CD4-positive, alpha-beta T cell treated with Interleukin-17A for 1 hour (primary cell): ENCODE measurements around the gene KRT8.
"Not testable (repeated sequence)": the region's sequence is repeated elsewhere in the genome, so short reads cannot be mapped to it uniquely, and the experiment has no call there.

Experiments
- DNase-seq: peaks from one replicate; pipeline ENCODE4 v3.0.0-alpha.2; 2020

KRT8 gene

GRCh38 chr12:52901715-52902541 lies 2.9 kb downstream of the KRT8 start:
- no peak for DNase-seq

GRCh38 chr12:52900896-52901714 lies 3.8 kb downstream of the KRT8 start:
- DNase-seq, result no peak

GRCh38 chr12:52900166-52900895 lies 4.5 kb downstream of the KRT8 start:
- DNase-seq, result no peak

- DNase-seq, result no peak
Measured at GRCh38 chr12:52899338-52900035, 5.4 kb downstream of the KRT8 start.

GRCh38 chr12:52896190-52897100 lies 8.4 kb downstream of the KRT8 start:
- DNase-seq, result no peak

- DNase-seq, result no peak
Measured at GRCh38 chr12:52895726-52896189, 9.1 kb downstream of the KRT8 start.

- DNase-seq, result no peak
Measured at GRCh38 chr12:52892974-52893373, 11.9 kb downstream of the KRT8 start.

GRCh38 chr12:52892207-52892852 lies 12.5 kb downstream of the KRT8 start:
- DNase-seq, result no peak

- no peak for DNase-seq
Measured at GRCh38 chr12:52891044-52891443, 13.8 kb downstream of the KRT8 start.

- DNase-seq, result no peak
Measured at GRCh38 chr12:52890417-52890816, 14.5 kb downstream of the KRT8 start.

- DNase-seq, result peak; percentile 76
Measured at GRCh38 chr12:52884526-52885293, 20.2 kb downstream of the KRT8 start.

GRCh38 chr12:52880499-52880898 lies 24.4 kb downstream of the KRT8 start:
- DNase-seq, result not testable (repeated sequence)

- peak; percentile 66 for DNase-seq
Measured at GRCh38 chr12:52879394-52880351, 25.2 kb downstream of the KRT8 start.

GRCh38 chr12:52878507-52879393 lies 26.1 kb downstream of the KRT8 start:
- DNase-seq, result no peak

- no peak for DNase-seq
Measured at GRCh38 chr12:52877242-52877641, 27.6 kb downstream of the KRT8 start.

- no peak for DNase-seq
Measured at GRCh38 chr12:52876372-52876771, 28.5 kb downstream of the KRT8 start.

- no peak for DNase-seq
Measured at GRCh38 chr12:52874573-52875435, 30.1 kb downstream of the KRT8 start.
